Upper lobe of left lung (tissue), 4 donors: Measurements from ENCODE around the gene TRAF1.

Experiments used
- EP300 ChIP-seq, 4 donors: sonication (generic); formaldehyde crosslinking; IDR thresholded peaks; one replicate each; pipeline ENCODE4 v1.5.1; 2017; ENCODE audit warnings: antibody characterized with exemption in 4 of 4, control low read depth in 2 of 4
- POLR2A ChIP-seq, 4 donors: fragments of 450-650 bp; IDR thresholded peaks; one replicate each; pipeline ENCODE4 v1.5.1; 2016 to 2017; ENCODE audit warnings: antibody characterized with exemption in 4 of 4, mild to moderate bottlenecking in 2 of 4
- POLR2AphosphoS5 ChIP-seq, 2 donors: sonication (generic); formaldehyde crosslinking; IDR thresholded peaks; one replicate each; pipeline ENCODE4 v1.5.1; 2017; ENCODE audit warnings: antibody characterized with exemption in 2 of 2
- TF ChIP-seq, protein P1 (sequence below), 6 experiments: fragments of 450-650 bp in 4 of 6; fragments of 200-600 bp in 2 of 6; sonication (generic) in 2 of 6; IDR thresholded peaks; one replicate each; pipeline ENCODE4 v1.5.1; 2016 to 2019; ENCODE audit warnings: antibody characterized with exemption in 6 of 6

DNA sequence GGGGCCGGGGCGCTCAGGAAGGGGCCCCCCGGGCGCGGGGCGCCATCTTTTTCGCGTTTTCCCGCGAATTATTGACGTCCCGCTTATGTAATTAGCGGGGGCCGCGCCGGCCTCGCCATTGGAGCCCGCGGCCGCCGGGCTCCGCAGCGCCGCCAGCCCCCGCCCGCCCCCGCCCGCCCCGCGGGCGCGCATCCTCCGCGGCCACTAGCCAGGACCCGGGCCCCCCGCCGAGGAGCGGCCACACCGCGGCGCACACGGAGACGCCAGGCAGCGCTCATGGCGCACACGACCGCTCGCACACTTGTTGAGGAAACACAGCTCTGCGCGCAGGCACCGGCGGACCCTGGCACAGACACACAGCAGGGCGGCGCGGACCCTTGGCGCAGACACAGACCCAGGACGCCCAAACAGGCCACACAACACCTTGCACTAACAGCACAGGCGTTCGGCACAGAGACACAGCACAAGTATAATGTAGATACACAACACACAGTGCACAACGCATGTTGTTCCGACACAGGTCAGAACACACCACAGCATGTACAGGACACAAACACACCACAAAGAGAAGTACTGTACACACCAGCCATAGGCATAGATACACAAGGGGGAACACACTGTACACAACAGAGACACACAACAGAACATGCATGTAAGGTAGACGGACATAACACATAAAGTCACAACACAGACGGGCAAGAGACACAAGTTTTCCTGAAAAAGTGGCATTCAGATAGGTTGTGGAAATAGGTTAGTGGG lies 49.1 kb downstream of the TRAF1 start:
- TF ChIP-seq, protein P1, sequence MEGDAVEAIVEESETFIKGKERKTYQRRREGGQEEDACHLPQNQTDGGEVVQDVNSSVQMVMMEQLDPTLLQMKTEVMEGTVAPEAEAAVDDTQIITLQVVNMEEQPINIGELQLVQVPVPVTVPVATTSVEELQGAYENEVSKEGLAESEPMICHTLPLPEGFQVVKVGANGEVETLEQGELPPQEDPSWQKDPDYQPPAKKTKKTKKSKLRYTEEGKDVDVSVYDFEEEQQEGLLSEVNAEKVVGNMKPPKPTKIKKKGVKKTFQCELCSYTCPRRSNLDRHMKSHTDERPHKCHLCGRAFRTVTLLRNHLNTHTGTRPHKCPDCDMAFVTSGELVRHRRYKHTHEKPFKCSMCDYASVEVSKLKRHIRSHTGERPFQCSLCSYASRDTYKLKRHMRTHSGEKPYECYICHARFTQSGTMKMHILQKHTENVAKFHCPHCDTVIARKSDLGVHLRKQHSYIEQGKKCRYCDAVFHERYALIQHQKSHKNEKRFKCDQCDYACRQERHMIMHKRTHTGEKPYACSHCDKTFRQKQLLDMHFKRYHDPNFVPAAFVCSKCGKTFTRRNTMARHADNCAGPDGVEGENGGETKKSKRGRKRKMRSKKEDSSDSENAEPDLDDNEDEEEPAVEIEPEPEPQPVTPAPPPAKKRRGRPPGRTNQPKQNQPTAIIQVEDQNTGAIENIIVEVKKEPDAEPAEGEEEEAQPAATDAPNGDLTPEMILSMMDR (IDR thresholded peaks at IDR 0.05): peak in 2 of 6 experiments; percentile 17 to 18
- TF ChIP-seq POLR2A (IDR thresholded peaks at IDR 0.05): peak in 1 of 4 donors; percentile 42
- no peak for TF ChIP-seq EP300 (IDR thresholded peaks at IDR 0.05)
- peak; percentile 5 to 37 for TF ChIP-seq POLR2AphosphoS5 (IDR thresholded peaks at IDR 0.05)
